GM23338 (cell line): ENCODE results near the gene ZNF202. TPM values are rescaled to one million over a fixed set of nuclear protein-coding genes. Genes with fewer than 3 reads are reported as not detected.

Experiments
- ATAC-seq: fragments of 200-7000 bp; cut with Tn5 transposase; 3 replicates; pipeline ENCODE4 v1.9.1; 2020
- DNase-seq: peaks from one replicate; pipeline ENCODE4 v3.0.0-alpha.2; 2015; ENCODE audit warnings: low spot score
- H2AFZ ChIP-seq: fragments of 200-600 bp; sonication (generic); 2 replicates; pipeline ENCODE4 v1.8.0; 2016; ENCODE audit warnings: antibody characterized with exemption, mild to moderate bottlenecking, moderate library complexity
- H3F3A ChIP-seq: fragments of 200-600 bp; sonication (generic); replicated peaks from 2 replicates; pipeline ENCODE4 v1.8.0; 2017; ENCODE audit warnings: antibody characterized with exemption, mixed run types, low read depth
- H3K27ac ChIP-seq: fragments of 200-600 bp; sonication (generic); 2 replicates; pipeline ENCODE4 v1.6.1; 2016; ENCODE audit warnings: low read depth
- H3K27me3 ChIP-seq: fragments of 200-600 bp; sonication (generic); 2 replicates; pipeline ENCODE4 v1.8.0; 2016; ENCODE audit warnings: mild to moderate bottlenecking, mixed run types, moderate library complexity; ENCODE audit not compliant: insufficient read depth
- H3K36me3 ChIP-seq: fragments of 200-600 bp; sonication (generic); 2 replicates; pipeline ENCODE4 v1.8.0; 2016; ENCODE audit warnings: mild to moderate bottlenecking; ENCODE audit not compliant: insufficient read depth
- H3K4me1 ChIP-seq: fragments of 200-600 bp; sonication (generic); 2 replicates; pipeline ENCODE4 v1.8.0; 2016; ENCODE audit warnings: mild to moderate bottlenecking, moderate library complexity; ENCODE audit not compliant: insufficient read depth
- H3K4me2 ChIP-seq: fragments of 200-600 bp; sonication (generic); 2 replicates; pipeline ENCODE4 v1.7.1; 2017; ENCODE audit warnings: mixed run types
- H3K4me3 ChIP-seq: fragments of 200-600 bp; sonication (generic); 2 replicates; pipeline ENCODE4 v1.6.1; 2016; ENCODE audit warnings: mixed run types
- H3K79me2 ChIP-seq: fragments of 200-600 bp; sonication (generic); replicated peaks from 2 replicates; pipeline ENCODE4 v1.8.0; 2017; ENCODE audit warnings: mild to moderate bottlenecking; ENCODE audit not compliant: insufficient read depth
- H3K9me2 ChIP-seq: fragments of 200-600 bp; sonication (generic); 2 replicates; pipeline ENCODE4 v1.8.0; 2017; ENCODE audit not compliant: insufficient read depth
- H4K20me1 ChIP-seq: fragments of 200-600 bp; sonication (generic); replicated peaks from 2 replicates; pipeline ENCODE4 v1.8.0; 2017; ENCODE audit warnings: mild to moderate bottlenecking; ENCODE audit not compliant: insufficient read depth
- H3K27ac Mint-ChIP-seq: 2 replicates; pipeline ENCODE4 v1.8.0; 2020; ENCODE audit warnings: inconsistent platforms, mild to moderate bottlenecking, moderate library complexity, mixed read lengths
- H3K27me3 Mint-ChIP-seq: 3 replicates; pipeline ENCODE4 v1.8.0; 2022; ENCODE audit warnings: low read depth, mild to moderate bottlenecking, moderate library complexity, mixed read lengths, inconsistent platforms; ENCODE audit not compliant: insufficient read depth, poor library complexity
- H3K36me3 Mint-ChIP-seq: 3 replicates; pipeline ENCODE4 v1.8.0; 2021; ENCODE audit warnings: low read depth, mild to moderate bottlenecking, inconsistent platforms, moderate library complexity, mixed read lengths
- H3K4me1 Mint-ChIP-seq: 3 replicates; pipeline ENCODE4 v1.8.0; 2020; ENCODE audit warnings: mild to moderate bottlenecking, inconsistent platforms, mixed read lengths
- H3K4me3 Mint-ChIP-seq: 3 replicates; pipeline ENCODE4 v1.8.0; 2021; ENCODE audit warnings: moderate library complexity, mild to moderate bottlenecking, inconsistent platforms, mixed read lengths
- H3K9me3 Mint-ChIP-seq: 3 replicates; pipeline ENCODE4 v1.8.0; 2020; ENCODE audit warnings: moderate library complexity, mild to moderate bottlenecking, inconsistent platforms, mixed read lengths
- CREB1 ChIP-seq: fragments of 250-450 bp; sonication (Bioruptor Pico); IDR thresholded peaks from 2 replicates; pipeline ENCODE4 v1.5.0; 2020; ENCODE audit warnings: low read depth, mild to moderate bottlenecking, moderate library complexity
- CTCF ChIP-seq, 2 experiments: fragments of 200-600 bp in 1 of 2; sonication (generic) in 1 of 2; conservative IDR thresholded peaks; 2 replicates each; pipeline versions ENCODE4 v1.5.1 to v1.6.1; 2016 to 2017; ENCODE audit warnings: antibody characterized with exemption in 2 of 2, low read depth in 2 of 2, mild to moderate bottlenecking in 2 of 2, moderate library complexity in 1 of 2
- ETS1 ChIP-seq: IDR thresholded peaks from 2 replicates; pipeline ENCODE4 v1.6.1; 2016; ENCODE audit warnings: antibody characterized with exemption
- EZH2 ChIP-seq: fragments of 200-600 bp; sonication (generic); IDR thresholded peaks from one replicate; pipeline ENCODE4 v1.8.0; 2017; ENCODE audit warnings: antibody characterized with exemption, mild to moderate bottlenecking, low read depth; ENCODE audit not compliant: unreplicated experiment
- EZH2phosphoT487 ChIP-seq: fragments of 200-600 bp; sonication (generic); IDR thresholded peaks from one replicate; pipeline ENCODE4 v1.8.1; 2018; ENCODE audit warnings: antibody characterized with exemption; ENCODE audit not compliant: unreplicated experiment
- JUNB ChIP-seq: IDR thresholded peaks from one replicate; pipeline ENCODE4 v1.6.1; 2016; ENCODE audit warnings: antibody characterized with exemption; ENCODE audit not compliant: unreplicated experiment
- NANOG ChIP-seq: IDR thresholded peaks from 2 replicates; pipeline ENCODE4 v1.6.1; 2016; ENCODE audit warnings: antibody characterized with exemption, borderline replicate concordance
- POLR2AphosphoS5 ChIP-seq: IDR thresholded peaks from 2 replicates; pipeline ENCODE4 v1.6.1; 2016; ENCODE audit warnings: antibody characterized with exemption, low read depth
- REST ChIP-seq: IDR thresholded peaks from one replicate; pipeline ENCODE4 v1.6.1; 2018; ENCODE audit warnings: antibody characterized with exemption; ENCODE audit not compliant: unreplicated experiment
- STAT1 ChIP-seq: IDR thresholded peaks from one replicate; pipeline ENCODE4 v1.6.1; 2016; ENCODE audit warnings: antibody characterized with exemption; ENCODE audit not compliant: unreplicated experiment
- ZNF114 ChIP-seq: fragments of 250-450 bp; sonication (Bioruptor Pico); IDR thresholded peaks from 2 replicates; pipeline ENCODE4 v1.5.0; 2020; ENCODE audit warnings: mild to moderate bottlenecking, moderate library complexity
- ZNF331 ChIP-seq: fragments of 250-450 bp; sonication (Bioruptor Pico); IDR thresholded peaks from 2 replicates; pipeline ENCODE4 v1.5.0; 2020; ENCODE audit warnings: low read depth, mild to moderate bottlenecking, moderate library complexity
- ZNF462 ChIP-seq: fragments of 250-450 bp; sonication (Bioruptor Pico); IDR thresholded peaks from 2 replicates; pipeline ENCODE4 v1.5.0; 2020; ENCODE audit warnings: mild to moderate bottlenecking, moderate library complexity
- polyA plus RNA-seq: library from polyadenylated mRNA; unstranded; fragments of >200 nt; fragmentation: Nextera tagmentation; extraction: Ambion mirVana; gene quantifications from 2 replicates; pipeline ENCODE4 v1.2.1, GENCODE V29; 2016
- total RNA-seq: library from RNA; depleted of rRNA; stranded (reverse); fragments of >200 nt; shearing (Covaris generic); gene quantifications from 2 replicates; pipeline ENCODE4 v1.2.3, GENCODE V29; 2014

ZNF202 gene
- total and polyA plus RNA-seq, 2 experiments from 2014 or later: 18.2 to 36.7 TPM

- no peak for TF ChIP-seq EZH2phosphoT487
Observed at GRCh38 chr11:123773026-123773425, 31.6 kb upstream of the ZNF202 start (continued).

- Mint-ChIP-seq H3K27ac (no peak overlapping the region), H3K4me1 (peaks cover 31% of the 10 kb centered on the region), H3K27me3 (no peaks in the 10 kb centered on the region), H3K4me3 (no peak overlapping the region), H3K9me3 (peaks cover 20% of the 10 kb centered on the region), H3K36me3 (peaks cover 31% of the 10 kb centered on the region)
- TF ChIP-seq REST (no peak), STAT1 (no peak), ZNF462 (no peak), CREB1 (no peak), EZH2phosphoT487 (no peak), EZH2 (no peak), ZNF331 (CRISPR knock-in tag) (no peak), CTCF (conservative IDR thresholded peaks at IDR 0.05; ENCODE audit: low read depth in 2 of 2) (no peak), JUNB (no peak), POLR2AphosphoS5 (no peak), ZNF114 (no peak), ETS1 (no peak), NANOG (no peak)
- H3K36me3 ChIP-seq: no peaks in the 10 kb centered on the region
- H3F3A ChIP-seq: peaks cover 7% of the 10 kb centered on the region; the same call in 1 of the 2 replicates
- ATAC-seq (no peak), DNase-seq (no peak)
- no peak overlapping the region for H3K4me2 ChIP-seq
- no peak overlapping the region for H2AFZ ChIP-seq
- H3K4me1 ChIP-seq: peaks cover 40% of the 10 kb centered on the region
- no peaks in the 10 kb centered on the region for H4K20me1 ChIP-seq
- no peak overlapping the region for H3K27ac ChIP-seq
- no peaks in the 10 kb centered on the region for H3K79me2 ChIP-seq
- no peak overlapping the region for H3K4me3 ChIP-seq
- H3K9me2 ChIP-seq: peaks cover 8% of the 10 kb centered on the region; the same call in 1 of the 2 replicates
- H3K27me3 ChIP-seq: no peaks in the 10 kb centered on the region
Observed at GRCh38 chr11:123771664-123772063, 30.2 kb upstream of the ZNF202 start.
